K562 (cell line): Measurements from ENCODE around the gene RNF186. TPM values are rescaled to one million over a fixed set of nuclear protein-coding genes. Genes with fewer than 3 reads are reported as not detected.
A peak's percentile ranks its signal among the peaks of the same experiment; 100 is the strongest.

Experiments used
- ATF6 ChIP-seq: sonication (generic); formaldehyde crosslinking; IDR thresholded peaks from 2 replicates; pipeline ENCODE4 v1.4.0; 2020; ENCODE audit warnings: mild to moderate bottlenecking, missing genetic modification reagents
- DIDO1 ChIP-seq: fragments of 450-650 bp; IDR thresholded peaks from 2 replicates; pipeline ENCODE4 v1.6.1; 2016; ENCODE audit warnings: low read depth, missing biosample characterization, missing genetic modification characterization
- DMBX1 ChIP-seq: fragments of 250-450 bp; sonication (Bioruptor Pico); IDR thresholded peaks from 2 replicates; pipeline ENCODE4 v1.8.0; 2022; ENCODE audit warnings: inconsistent platforms, mild to moderate bottlenecking, moderate library complexity, borderline replicate concordance
- ESRRA ChIP-seq: fragments of 450-650 bp; IDR thresholded peaks from 2 replicates; pipeline ENCODE4 v1.6.1; 2014; ENCODE audit warnings: low read depth, mild to moderate bottlenecking, moderate library complexity, borderline replicate concordance
- HDAC6 ChIP-seq: IDR thresholded peaks from 2 replicates; pipeline ENCODE4 v1.6.1; 2012; ENCODE audit warnings: low read depth, mild to moderate bottlenecking, control low read depth, inconsistent platforms, low read length, moderate library complexity
- RREB1 ChIP-seq: fragments of 250-450 bp; sonication (Bioruptor Pico); IDR thresholded peaks from 2 replicates; pipeline ENCODE4 v1.4.0; 2020
- SAP30 ChIP-seq: fragments of 200-600 bp; sonication (generic); IDR thresholded peaks from 2 replicates; pipeline ENCODE4 v1.6.1; 2012; ENCODE audit warnings: borderline replicate concordance, low read depth, mild to moderate bottlenecking, moderate library complexity, low read length, control low read depth, inconsistent platforms; ENCODE audit not compliant: insufficient read depth, poor library complexity, severe bottlenecking
- ZBED1 ChIP-seq: IDR thresholded peaks from 2 replicates; pipeline ENCODE4 v1.6.1; 2014
- ZBTB17 ChIP-seq: fragments of 450-650 bp; formaldehyde crosslinking; IDR thresholded peaks from 2 replicates; pipeline ENCODE4 v1.4.0; 2020; ENCODE audit warnings: mild to moderate bottlenecking
- ZFX ChIP-seq: sonication (generic); formaldehyde crosslinking; IDR thresholded peaks from 2 replicates; pipeline ENCODE4 v1.8.0; 2022; ENCODE audit warnings: mild to moderate bottlenecking, missing genetic modification reagents, moderate library complexity
- ZNF384 ChIP-seq: IDR thresholded peaks from 2 replicates; pipeline ENCODE4 v1.6.1; 2012; ENCODE audit warnings: low read depth, low read length, improper control_type of control experiment
- ZNF511 ChIP-seq: sonication (generic); formaldehyde crosslinking; IDR thresholded peaks from 2 replicates; pipeline ENCODE4 v1.8.0; 2022; ENCODE audit warnings: mild to moderate bottlenecking, missing genetic modification reagents
- polyA plus RNA-seq, 8 experiments: library from polyadenylated mRNA; depleted of rRNA in 4 of 8; stranded (reverse) in 5 of 8; unstranded in 3 of 8; fragments of >200 nt; fragmentation: Nextera tagmentation in 2 of 8; fragmentation: Illumina TruSeq in 1 of 8; extraction: Ambion mirVana in 2 of 8; extraction: Trizol in 1 of 8; gene quantifications; 2 replicates each; pipeline versions ENCODE4 v1.2.1 to v1.2.3, GENCODE V29; 2011 to 2014; ENCODE audit warnings: inconsistent platforms in 1 of 8, missing spikeins in 1 of 8
- total RNA-seq, 7 experiments: library from RNA; depleted of rRNA in 6 of 7; stranded (reverse); fragments of >200 nt in 6 of 7; fragmentation: Illumina TruSeq in 2 of 7; extraction: Trizol in 2 of 7; gene quantifications; 2 replicates each; pipeline versions ENCODE4 v1.2.1 to v1.2.3, GENCODE V29; 2011 to 2021; ENCODE audit warnings: low replicate concordance in 1 of 7

RNF186 gene
- total and polyA plus RNA-seq, 9 of the 15 experiments (the other 6 are each of a cell fraction or from before 2014, with no cell fraction given): not detected

- TF ChIP-seq ATF6 (CRISPR knock-in tag): no peak
- peak; percentile 55 for TF ChIP-seq ZNF384
- TF ChIP-seq RREB1 (CRISPR knock-in tag): no peak
- peak; percentile 34 for TF ChIP-seq ZFX (CRISPR knock-in tag)
- TF ChIP-seq ZNF511 (CRISPR knock-in tag): peak; percentile 66; the same call in 1 of the 2 replicates
- peak; percentile 44 for TF ChIP-seq SAP30
- TF ChIP-seq DIDO1 (tag): no peak
- no peak for TF ChIP-seq DMBX1 (CRISPR knock-in tag)
- TF ChIP-seq ZBED1: 0 out of 2 replicates have a peak, but pooled peaks have one; percentile 14
- TF ChIP-seq ESRRA: 0 out of 2 replicates have a peak, but pooled peaks have one; percentile 32
- no peak for TF ChIP-seq HDAC6
- TF ChIP-seq ZBTB17 (CRISPR knock-in tag): no peak
These were observed 14.8 kb downstream of the RNF186 start (continued) for GRCh38 chr1:19800076-19800804.
